Measurements from ENCODE around the gene KLF15.
A peak's percentile ranks its signal among the peaks of the same experiment; 100 is the strongest.

The KLF15 gene

DNA sequence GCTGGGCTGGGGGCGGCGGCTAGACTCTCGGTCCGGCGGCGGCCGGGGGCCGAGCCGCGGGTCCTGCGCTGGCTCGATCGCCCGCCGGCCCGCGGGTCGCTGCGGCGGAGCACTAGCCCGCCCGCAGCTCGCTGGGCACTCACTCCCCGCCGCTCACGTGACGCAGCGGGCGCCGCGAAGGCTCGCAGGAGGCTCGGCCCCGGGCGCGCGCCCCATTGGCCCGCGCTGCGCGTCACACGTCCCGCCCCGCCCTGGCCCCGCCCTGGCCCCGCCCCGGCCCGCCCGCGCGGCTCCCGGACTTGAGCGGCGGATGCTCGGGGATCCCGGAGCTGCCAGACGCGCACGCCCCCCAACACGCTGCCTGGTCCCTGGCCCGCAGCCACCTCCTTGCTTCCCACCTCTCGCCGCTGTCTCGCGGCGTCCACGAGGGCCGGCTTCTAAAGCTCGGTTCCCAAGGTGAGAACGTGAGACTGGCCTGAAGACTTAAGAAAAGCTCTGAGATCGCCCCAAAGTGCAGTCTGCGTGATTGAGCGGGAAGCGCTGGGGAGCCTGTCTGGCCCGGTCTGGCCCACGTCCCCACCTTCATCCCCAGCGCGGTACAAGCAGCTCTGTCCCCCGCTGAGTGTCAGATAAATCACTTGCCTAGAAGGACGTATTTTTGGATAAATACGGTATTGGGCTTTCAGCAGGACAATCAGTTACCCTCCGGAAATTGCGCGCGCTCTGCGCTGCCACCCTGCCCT, at the start of gene KLF15:
KLF15 (minus strand) TSS at position 114 of the 743 bp plus-strand sequence. CDS start 4,486 bp downstream, outside the sequence.
- H3K4me3 ChIP-seq, result peak within 1 kb of the TSS; percentile 78
- H3K36me3 ChIP-seq (ENCODE audit: insufficient read depth, low read length), result no peaks in the 10 kb centered on the region
- no peak within 1 kb of the TSS for H3K27ac ChIP-seq
- peak within 1 kb of the TSS; percentile 64 for H3K9ac ChIP-seq (ENCODE audit: insufficient read length)
- H3K9me3 ChIP-seq (ENCODE audit: low read depth, low read length), result no peaks in the 10 kb centered on the region
- no peak for DNase-seq (ENCODE audit: low read depth, low spot score)
- TF ChIP-seq POLR2AphosphoS5 (IDR thresholded peaks at IDR 0.05; ENCODE audit: borderline replicate concordance, low read depth, low read length) (no peak), FOXP2 (optimal IDR thresholded peaks at IDR 0.05; ENCODE audit: control extremely low read depth, extremely low read length, insufficient read depth) (no peak)

DNA sequence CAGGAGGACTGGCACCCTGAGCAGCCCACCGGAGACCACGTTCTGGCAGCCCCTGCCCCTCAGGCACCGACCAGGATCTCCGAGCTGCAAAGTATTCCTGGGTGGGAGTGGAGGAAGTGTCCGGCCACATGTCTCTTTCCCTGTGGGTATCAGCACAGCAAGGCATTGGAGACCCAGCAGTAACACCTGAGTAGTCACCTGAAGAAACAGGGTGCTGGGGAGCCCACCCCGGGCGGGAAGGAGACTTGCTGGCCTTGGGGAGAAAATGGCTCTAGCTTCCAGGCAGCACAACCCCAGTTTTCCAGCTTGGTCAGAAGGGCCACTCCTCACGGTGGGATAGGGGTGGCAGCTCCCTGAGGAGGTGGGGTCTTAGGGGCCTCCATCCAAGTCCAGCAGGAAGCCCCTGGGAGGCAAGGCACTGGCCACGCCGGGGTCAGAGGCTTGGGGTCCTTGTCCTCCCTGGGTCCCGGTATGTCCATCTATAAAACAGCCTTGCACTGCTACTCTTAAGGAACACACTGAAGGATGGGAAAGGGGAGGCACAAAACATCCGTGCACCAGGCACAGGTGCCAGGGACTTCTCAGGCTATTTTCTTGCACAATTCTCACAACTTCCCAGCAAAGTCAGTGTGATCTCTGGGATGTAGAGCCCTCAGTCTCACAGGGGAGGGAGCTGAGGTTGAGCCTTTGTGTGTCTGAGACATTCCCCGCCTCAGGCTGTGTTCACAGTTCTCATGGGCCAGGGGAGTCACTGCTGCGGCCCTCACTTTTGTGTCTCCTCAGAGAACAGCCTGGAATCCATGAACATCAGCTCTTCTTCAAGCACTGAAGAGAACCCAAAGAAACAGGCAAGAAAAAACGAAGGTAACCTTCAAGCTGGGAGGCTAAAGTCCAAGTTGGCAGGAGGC, 49.4 kb upstream of the KLF15 start:
- TF ChIP-seq FOXP2 (optimal IDR thresholded peaks at IDR 0.05; ENCODE audit: control extremely low read depth, extremely low read length, insufficient read depth), result no peak
- TF ChIP-seq EZH2 (IDR thresholded peaks at IDR 0.05), result no peak
- no peak for TF ChIP-seq POLR2AphosphoS5 (IDR thresholded peaks at IDR 0.05; ENCODE audit: borderline replicate concordance, low read depth, low read length)

DNA sequence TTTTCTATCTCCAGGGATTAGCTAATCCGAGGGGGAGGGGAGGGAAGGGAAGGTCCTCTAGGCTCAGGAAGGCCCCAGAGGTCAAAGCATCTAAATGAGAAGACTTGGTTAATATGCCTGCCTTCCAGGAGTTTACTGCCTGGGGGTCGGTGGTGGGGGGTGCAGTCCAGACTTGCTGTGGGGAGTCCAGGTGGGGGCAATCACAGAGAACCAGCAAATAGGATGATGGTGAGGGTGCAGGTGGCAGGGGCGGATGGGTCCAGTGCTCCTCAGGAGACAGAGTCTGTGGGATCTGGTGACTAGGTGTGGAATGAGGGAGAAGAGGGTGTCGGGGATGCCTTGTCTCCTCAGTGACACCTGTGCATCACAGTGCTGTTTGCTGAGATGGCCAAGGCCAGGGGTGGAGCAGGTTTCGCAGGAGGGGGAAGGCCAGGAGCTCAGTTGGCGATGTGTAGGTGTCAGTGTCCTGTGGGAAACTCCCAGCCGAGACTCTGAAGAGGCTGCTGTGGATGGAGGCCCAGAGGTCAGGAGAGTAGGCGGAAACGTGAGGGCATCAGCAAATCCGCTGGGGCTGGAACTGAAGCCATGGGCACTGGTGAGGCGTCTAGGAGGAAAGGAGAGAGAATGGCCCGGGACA, 45.6 kb upstream of the KLF15 start:
- DNase-seq (ENCODE audit: low read depth, low spot score), result no peak
- H3K9ac ChIP-seq (ENCODE audit: insufficient read length), result no peak overlapping the region
- no peaks in the 10 kb centered on the region for H3K36me3 ChIP-seq (ENCODE audit: insufficient read depth, low read length)
- no peak for TF ChIP-seq POLR2AphosphoS5 (IDR thresholded peaks at IDR 0.05; ENCODE audit: borderline replicate concordance, low read depth, low read length)
- TF ChIP-seq FOXP2 (optimal IDR thresholded peaks at IDR 0.05; ENCODE audit: control extremely low read depth, extremely low read length, insufficient read depth), result no peak
- TF ChIP-seq EZH2 (IDR thresholded peaks at IDR 0.05), result no peak
- H3K27ac ChIP-seq, result no peak overlapping the region
- H3K9me3 ChIP-seq (ENCODE audit: low read depth, low read length), result no peaks in the 10 kb centered on the region
- no peak overlapping the region for H3K4me3 ChIP-seq

More for the DNA sequence above, 49.4 kb upstream of the KLF15 start:
- DNase-seq (ENCODE audit: low read depth, low spot score), result no peak
- H3K9me3 ChIP-seq (ENCODE audit: low read depth, low read length), result no peaks in the 10 kb centered on the region
- H3K36me3 ChIP-seq (ENCODE audit: insufficient read depth, low read length), result no peaks in the 10 kb centered on the region
- no peak overlapping the region for H3K27ac ChIP-seq
- H3K4me3 ChIP-seq, result no peak overlapping the region
- no peak overlapping the region for H3K9ac ChIP-seq (ENCODE audit: insufficient read length)

DNA sequence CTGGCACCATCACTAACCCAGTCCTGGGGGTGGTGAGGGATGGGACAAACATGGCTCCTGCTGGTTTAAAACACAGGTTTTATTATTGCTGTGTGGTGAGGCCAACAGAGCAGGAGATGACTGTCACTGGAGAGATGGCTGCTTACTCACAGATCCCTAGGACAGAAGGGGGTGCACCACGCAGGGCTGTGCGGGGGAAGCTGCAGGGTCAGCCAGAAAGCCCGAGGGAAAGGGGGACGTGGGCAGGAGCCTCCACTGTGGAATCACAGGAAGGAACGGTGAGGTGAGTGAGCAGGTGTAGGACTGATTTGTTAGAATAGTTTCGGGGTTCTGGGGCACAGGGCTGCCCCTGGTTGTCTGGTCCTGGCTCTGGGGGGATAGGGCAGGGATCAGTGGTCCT, 45.0 kb upstream of the KLF15 start:
- Histone ChIP-seq H3K4me3 (no peak overlapping the region), H3K27ac (no peak overlapping the region), H3K36me3 (ENCODE audit: insufficient read depth, low read length) (no peaks in the 10 kb centered on the region), H3K9me3 (ENCODE audit: low read depth, low read length) (no peaks in the 10 kb centered on the region), H3K9ac (ENCODE audit: insufficient read length) (no peak overlapping the region)
- DNase-seq (ENCODE audit: low read depth, low spot score), result no peak
- no peak for TF ChIP-seq POLR2AphosphoS5 (IDR thresholded peaks at IDR 0.05; ENCODE audit: borderline replicate concordance, low read depth, low read length)
- TF ChIP-seq FOXP2 (optimal IDR thresholded peaks at IDR 0.05; ENCODE audit: control extremely low read depth, extremely low read length, insufficient read depth), result no peak
- no peak for TF ChIP-seq EZH2 (IDR thresholded peaks at IDR 0.05)

DNA sequence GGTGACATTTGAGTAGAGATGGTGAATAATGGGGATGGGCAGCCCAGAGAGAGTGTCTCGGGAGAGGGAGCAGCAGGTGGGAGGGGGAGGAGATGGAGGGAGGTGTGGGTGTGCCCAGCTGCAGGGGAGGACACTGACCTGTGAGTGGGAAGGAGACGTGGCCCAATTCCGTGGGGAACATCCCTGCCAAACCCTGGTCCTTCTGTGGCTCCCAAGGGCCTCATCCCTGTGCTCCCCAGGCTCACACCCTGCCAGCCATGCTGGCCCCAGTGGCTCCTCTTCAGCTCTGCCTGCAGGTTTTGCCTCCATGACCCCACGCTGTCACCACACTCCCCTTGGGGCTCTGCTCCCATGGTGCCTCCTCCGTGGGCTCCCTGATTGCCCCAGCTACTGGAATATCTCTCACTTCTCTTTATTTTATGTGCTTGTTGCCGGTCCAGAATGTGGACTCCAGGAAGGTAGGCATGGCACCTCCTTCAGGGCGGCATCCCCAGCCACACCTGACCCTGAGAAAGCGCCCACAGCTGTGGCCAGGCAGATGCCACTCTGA, 44.5 kb upstream of the KLF15 start:
- DNase-seq (ENCODE audit: low read depth, low spot score), result no peak
- H3K36me3 ChIP-seq (ENCODE audit: insufficient read depth, low read length), result no peaks in the 10 kb centered on the region
- no peak overlapping the region for H3K27ac ChIP-seq
- H3K9ac ChIP-seq (ENCODE audit: insufficient read length), result no peak overlapping the region
- no peak for TF ChIP-seq EZH2 (IDR thresholded peaks at IDR 0.05)
- TF ChIP-seq FOXP2 (optimal IDR thresholded peaks at IDR 0.05; ENCODE audit: control extremely low read depth, extremely low read length, insufficient read depth), result no peak
- no peak for TF ChIP-seq POLR2AphosphoS5 (IDR thresholded peaks at IDR 0.05; ENCODE audit: borderline replicate concordance, low read depth, low read length)
- no peak overlapping the region for H3K4me3 ChIP-seq
- H3K9me3 ChIP-seq (ENCODE audit: low read depth, low read length), result no peaks in the 10 kb centered on the region

DNA sequence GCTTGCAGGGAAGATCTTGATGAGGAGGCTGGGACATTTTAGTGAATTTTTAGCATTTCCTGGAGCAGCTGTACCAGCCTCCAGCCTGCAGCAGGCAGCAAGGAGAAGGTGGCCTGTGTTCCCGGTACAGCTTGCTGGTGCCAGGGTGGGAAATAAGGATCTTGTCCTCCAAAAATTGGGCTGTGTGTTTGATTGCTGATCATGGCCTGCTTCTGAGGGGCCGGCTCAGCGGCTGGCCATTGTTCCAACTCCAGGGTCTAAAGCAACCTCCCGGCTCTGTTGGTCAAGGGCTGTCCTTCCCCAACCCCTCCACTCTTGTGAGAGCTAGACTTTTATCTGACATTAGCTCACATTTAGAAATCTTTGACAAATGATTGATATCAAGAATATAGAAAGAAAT, 42.5 kb upstream of the KLF15 start:
- Histone ChIP-seq H3K4me3 (no peak overlapping the region), H3K9me3 (ENCODE audit: low read depth, low read length) (no peaks in the 10 kb centered on the region), H3K27ac (no peak overlapping the region), H3K36me3 (ENCODE audit: insufficient read depth, low read length) (no peaks in the 10 kb centered on the region), H3K9ac (ENCODE audit: insufficient read length) (no peak overlapping the region)
- TF ChIP-seq EZH2 (IDR thresholded peaks at IDR 0.05) (no peak), POLR2AphosphoS5 (IDR thresholded peaks at IDR 0.05; ENCODE audit: borderline replicate concordance, low read depth, low read length) (no peak), FOXP2 (optimal IDR thresholded peaks at IDR 0.05; ENCODE audit: control extremely low read depth, extremely low read length, insufficient read depth) (no peak)
- no peak for DNase-seq (ENCODE audit: low read depth, low spot score)

DNA sequence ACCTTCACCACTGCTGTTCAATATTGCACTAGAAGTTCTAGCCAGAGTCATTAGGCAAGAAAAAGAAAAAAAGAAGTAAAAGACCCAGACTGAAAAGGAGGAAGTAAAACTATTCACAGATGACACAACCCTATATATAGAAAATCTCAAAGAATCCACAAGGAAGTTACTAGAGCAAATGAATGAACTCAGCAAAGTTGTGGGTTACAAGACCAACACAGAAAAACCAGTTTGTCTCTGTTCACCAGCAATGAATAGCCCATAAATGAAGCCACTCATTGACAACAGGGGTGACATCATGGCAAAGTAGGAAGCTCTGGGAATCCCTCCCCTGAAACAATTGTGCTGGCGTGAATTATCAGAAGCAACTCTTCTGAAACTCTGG, 42.1 kb upstream of the KLF15 start:
- DNase-seq (ENCODE audit: low read depth, low spot score), result no peak
- no peaks in the 10 kb centered on the region for H3K9me3 ChIP-seq (ENCODE audit: low read depth, low read length)
- no peak overlapping the region for H3K27ac ChIP-seq
- no peak for TF ChIP-seq POLR2AphosphoS5 (IDR thresholded peaks at IDR 0.05; ENCODE audit: borderline replicate concordance, low read depth, low read length)
- TF ChIP-seq FOXP2 (optimal IDR thresholded peaks at IDR 0.05; ENCODE audit: control extremely low read depth, extremely low read length, insufficient read depth), result no peak
- TF ChIP-seq EZH2 (IDR thresholded peaks at IDR 0.05), result no peak
- no peaks in the 10 kb centered on the region for H3K36me3 ChIP-seq (ENCODE audit: insufficient read depth, low read length)
- no peak overlapping the region for H3K4me3 ChIP-seq
- no peak overlapping the region for H3K9ac ChIP-seq (ENCODE audit: insufficient read length)
